Mesenchymal stem cell (in vitro differentiated cells and primary cell): Measurements from ENCODE around the gene THAP11.
A peak's percentile ranks its signal among the peaks of the same experiment; 100 is the strongest.

ENCODE experiments used
- DNase-seq: peaks from one replicate; pipeline ENCODE4 v3.0.0-alpha.2; 2013
- H2AFZ ChIP-seq: one replicate; pipeline ENCODE4 v1.6.1; 2013; ENCODE audit warnings: low read depth, mild to moderate bottlenecking, control low read depth, inconsistent platforms, low read length, moderate library complexity
- H2AK5ac ChIP-seq: 2 replicates; pipeline ENCODE4 v1.6.1; 2013; ENCODE audit warnings: low read length, moderate library complexity, mild to moderate bottlenecking, inconsistent platforms; ENCODE audit not compliant: severe bottlenecking
- H2BK120ac ChIP-seq: one replicate; pipeline ENCODE4 v1.6.1; 2013; ENCODE audit warnings: low read depth, mild to moderate bottlenecking, inconsistent platforms, low read length, moderate library complexity
- H2BK12ac ChIP-seq, 2 experiments: one replicate each; pipeline ENCODE4 v1.6.1; 2013; ENCODE audit warnings: inconsistent platforms in 2 of 2, low read length in 2 of 2, mild to moderate bottlenecking in 2 of 2, moderate library complexity in 2 of 2, control low read depth in 1 of 2
- H2BK15ac ChIP-seq: one replicate; pipeline ENCODE4 v1.6.1; 2013; ENCODE audit warnings: mild to moderate bottlenecking, low read depth, inconsistent platforms; ENCODE audit not compliant: poor library complexity, severe bottlenecking
- H2BK5ac ChIP-seq: 2 replicates; pipeline ENCODE4 v1.6.1; 2013; ENCODE audit warnings: low read depth, mild to moderate bottlenecking, low read length, control low read depth, inconsistent platforms; ENCODE audit not compliant: poor library complexity, severe bottlenecking
- H3K14ac ChIP-seq, 2 experiments: one replicate each; pipeline ENCODE4 v1.6.1; 2013; ENCODE audit warnings: inconsistent platforms in 2 of 2, low read length in 2 of 2, control low read depth in 1 of 2, mild to moderate bottlenecking in 1 of 2, moderate library complexity in 1 of 2
- H3K18ac ChIP-seq, 2 experiments: one replicate each; pipeline ENCODE4 v1.6.1; 2013; ENCODE audit warnings: inconsistent platforms in 2 of 2, low read length in 2 of 2, control low read depth in 1 of 2, low read depth in 1 of 2, mild to moderate bottlenecking in 1 of 2
- H3K23ac ChIP-seq, 2 experiments: one replicate each; pipeline ENCODE4 v1.6.1; 2013; ENCODE audit warnings: inconsistent platforms in 2 of 2, low read length in 2 of 2, mild to moderate bottlenecking in 2 of 2, moderate library complexity in 2 of 2, control low read depth in 1 of 2
- H3K27ac ChIP-seq: 2 replicates; pipeline ENCODE4 v1.5.1; 2013; ENCODE audit warnings: mild to moderate bottlenecking, moderate library complexity, low read length, control low read depth, inconsistent platforms; ENCODE audit not compliant: poor library complexity, severe bottlenecking
- H3K27me3 ChIP-seq, 2 experiments: 2 replicates each; pipeline versions ENCODE4 v1.6.1 to v1.7.0; 2013; ENCODE audit warnings: low read length in 2 of 2, mild to moderate bottlenecking in 2 of 2, moderate library complexity in 2 of 2, control low read depth in 1 of 2, inconsistent platforms in 1 of 2; ENCODE audit not compliant: control insufficient read depth in 1 of 2, insufficient read depth in 1 of 2
- H3K36me3 ChIP-seq, 2 experiments: 2 replicates each; pipeline versions ENCODE4 v1.6.1 to v1.7.0; 2013; ENCODE audit warnings: low read length in 2 of 2, control low read depth in 1 of 2, inconsistent platforms in 1 of 2, low read depth in 1 of 2, mild to moderate bottlenecking in 1 of 2; ENCODE audit not compliant: insufficient read depth in 2 of 2, control insufficient read depth in 1 of 2
- H3K4ac ChIP-seq, 2 experiments: one replicate each; pipeline ENCODE4 v1.6.1; 2013; ENCODE audit warnings: inconsistent platforms in 2 of 2, low read length in 2 of 2, mild to moderate bottlenecking in 2 of 2, moderate library complexity in 2 of 2, control low read depth in 1 of 2, low read depth in 1 of 2
- H3K4me1 ChIP-seq: 2 replicates; pipeline ENCODE4 v1.6.1; 2013; ENCODE audit warnings: low read depth, low read length, control low read depth; ENCODE audit not compliant: control insufficient read depth, insufficient read depth
- H3K4me2 ChIP-seq: 2 replicates; pipeline ENCODE4 v1.6.1; 2013; ENCODE audit warnings: low read length, mild to moderate bottlenecking, inconsistent platforms; ENCODE audit not compliant: poor library complexity, severe bottlenecking
- H3K4me3 ChIP-seq, 2 experiments: 2 replicates each; pipeline versions ENCODE4 v1.5.1 to v1.7.0; 2013; ENCODE audit warnings: low read length in 2 of 2, mild to moderate bottlenecking in 2 of 2, control low read depth in 1 of 2, low read depth in 1 of 2; ENCODE audit not compliant: insufficient read depth in 1 of 2
- H3K79me1 ChIP-seq: replicated peaks from 2 replicates; pipeline ENCODE4 v1.6.1; 2013; ENCODE audit warnings: mild to moderate bottlenecking, control low read depth, low read length, inconsistent platforms; ENCODE audit not compliant: poor library complexity, severe bottlenecking
- H3K9ac ChIP-seq: 2 replicates; pipeline ENCODE4 v1.7.0; 2013; ENCODE audit warnings: mild to moderate bottlenecking, low read length, moderate library complexity
- H3K9me3 ChIP-seq: 2 replicates; pipeline ENCODE4 v1.7.0; 2013; ENCODE audit warnings: mild to moderate bottlenecking, low read length; ENCODE audit not compliant: control insufficient read depth
- H4K8ac ChIP-seq: one replicate; pipeline ENCODE4 v1.6.1; 2013; ENCODE audit warnings: inconsistent platforms, mild to moderate bottlenecking, low read length, moderate library complexity
- H4K91ac ChIP-seq: one replicate; pipeline ENCODE4 v1.6.1; 2013; ENCODE audit warnings: mild to moderate bottlenecking, low read length, inconsistent platforms
- WGBS: methylation state at CpG from one replicate; pipeline ENCODE4 v1.1.7; 2013; ENCODE audit warnings: mixed read lengths; 5-methylcytosine and 5-hydroxymethylcytosine counted together

The THAP11 gene

GRCh38 chr16:67873435-67874370 lies 31.6 kb downstream of the THAP11 start:
- Histone ChIP-seq H3K9me3 (no peaks in the 10 kb centered on the region), H2AK5ac (no peak overlapping the region), H3K27me3 (no peaks in the 10 kb centered on the region), H2BK5ac (no peak overlapping the region), H2AFZ (peak overlapping the region; percentile 90), H3K9ac (peak overlapping the region; percentile 98), H3K4ac (peak overlapping the region; percentile 15 to 71), H4K91ac (peak overlapping the region; percentile 52), H3K4me3 (peak overlapping the region; percentile 91 to 98), H3K27ac (peak overlapping the region; percentile 36), H3K4me1 (peaks cover 16% of the 10 kb centered on the region), H2BK15ac (no peak overlapping the region), H2BK12ac (no peak overlapping the region), H3K23ac (no peak overlapping the region), H3K18ac (peak overlapping the region; percentile 77 to 96), H3K79me1 (peaks cover 38% of the 10 kb centered on the region), H2BK120ac (peak overlapping the region; percentile 51), H3K36me3 (peaks cover 60 to 66% of the 10 kb centered on the region in 2 experiments), H3K4me2 (peak overlapping the region; percentile 86), H4K8ac (peak overlapping the region; percentile 81), H3K14ac (peak overlapping the region in 1 of 2 experiments; percentile 94)
- peak; percentile 38 for DNase-seq
- WGBS, result 21% methylated on average over 22 of the region's 23 CpGs

GRCh38 chr16:67874372-67874771 lies 32.3 kb downstream of the THAP11 start:
- Histone ChIP-seq H2BK120ac (no peak overlapping the region), H3K27me3 (no peaks in the 10 kb centered on the region), H3K4ac (no peak overlapping the region), H3K14ac (no peak overlapping the region), H3K18ac (no peak overlapping the region), H3K27ac (no peak overlapping the region), H3K36me3 (peaks cover 64 to 67% of the 10 kb centered on the region in 2 experiments), H3K23ac (no peak overlapping the region), H2BK15ac (no peak overlapping the region), H4K91ac (no peak overlapping the region), H3K9me3 (no peaks in the 10 kb centered on the region), H2BK5ac (no peak overlapping the region), H2AK5ac (no peak overlapping the region), H4K8ac (no peak overlapping the region), H3K4me1 (peaks cover 15% of the 10 kb centered on the region), H3K79me1 (peaks cover 41% of the 10 kb centered on the region), H3K4me3 (peak overlapping the region; percentile 36 to 98), H2AFZ (no peak overlapping the region), H3K9ac (peak overlapping the region; percentile 98), H3K4me2 (peak overlapping the region; percentile 86), H2BK12ac (no peak overlapping the region)
- 88% methylated on average over 3 of the region's 3 CpGs for WGBS
- no peak for DNase-seq

- Histone ChIP-seq H3K4me1 (peaks cover 15% of the 10 kb centered on the region), H3K9ac (no peak overlapping the region), H3K14ac (no peak overlapping the region), H2BK15ac (no peak overlapping the region), H3K79me1 (peaks cover 42% of the 10 kb centered on the region), H2BK12ac (no peak overlapping the region), H3K4me3 (no peak overlapping the region), H2AK5ac (no peak overlapping the region), H3K4me2 (no peak overlapping the region), H2BK120ac (no peak overlapping the region), H3K23ac (no peak overlapping the region), H2AFZ (no peak overlapping the region), H3K27me3 (no peaks in the 10 kb centered on the region), H3K36me3 (peaks cover 68 to 71% of the 10 kb centered on the region in 2 experiments), H4K91ac (no peak overlapping the region), H3K18ac (no peak overlapping the region), H3K27ac (no peak overlapping the region), H3K9me3 (no peaks in the 10 kb centered on the region), H2BK5ac (no peak overlapping the region), H4K8ac (no peak overlapping the region), H3K4ac (no peak overlapping the region)
- 94% methylated on average over 10 of the region's 11 CpGs for WGBS
- DNase-seq, result no peak
These were observed 34.9 kb downstream of the THAP11 start for GRCh38 chr16:67877064-67877463.

DNA sequence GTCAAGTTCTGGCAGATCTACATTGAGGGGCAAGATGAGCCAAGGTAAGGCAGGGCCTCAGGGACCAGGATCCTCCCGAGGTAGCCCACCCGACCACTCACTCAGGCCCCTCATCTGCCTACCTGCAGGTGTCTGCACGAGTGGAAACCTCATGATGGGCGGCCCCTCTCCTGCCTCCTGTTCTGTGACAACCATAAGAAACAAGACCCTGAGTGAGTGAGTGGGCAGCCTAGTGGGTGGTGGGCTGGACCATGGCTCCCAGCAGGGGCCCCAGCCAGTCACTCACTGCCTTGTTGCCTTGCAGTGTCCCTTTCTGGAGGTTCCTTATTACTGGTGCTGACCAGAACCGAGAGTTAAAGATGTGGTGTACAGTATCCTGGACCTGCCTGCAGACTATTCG lies 36.1 kb downstream of the THAP11 start:
- H2BK120ac ChIP-seq, result no peak overlapping the region
- no peak for DNase-seq
- peaks cover 76 to 78% of the 10 kb centered on the region in 2 experiments for H3K36me3 ChIP-seq
- H3K9me3 ChIP-seq, result no peaks in the 10 kb centered on the region
- no peak overlapping the region for H3K4ac ChIP-seq
- H2AK5ac ChIP-seq, result no peak overlapping the region
- peaks cover 39% of the 10 kb centered on the region for H3K79me1 ChIP-seq
- no peak overlapping the region for H2BK5ac ChIP-seq
- no peak overlapping the region for H3K4me3 ChIP-seq
- peaks cover 11% of the 10 kb centered on the region for H3K4me1 ChIP-seq
- H3K18ac ChIP-seq, result no peak overlapping the region
- no peak overlapping the region for H3K4me2 ChIP-seq
- H3K27me3 ChIP-seq, result no peaks in the 10 kb centered on the region
- no peak overlapping the region for H2BK12ac ChIP-seq
- H3K23ac ChIP-seq, result no peak overlapping the region
- H3K27ac ChIP-seq, result no peak overlapping the region
- H4K91ac ChIP-seq, result no peak overlapping the region
- H3K9ac ChIP-seq, result no peak overlapping the region
- H3K14ac ChIP-seq, result no peak overlapping the region
- no peak overlapping the region for H2BK15ac ChIP-seq
- whole genome bisulfite sequencing, result 97% methylated on average over 6 of the region's 6 CpGs
- no peak overlapping the region for H4K8ac ChIP-seq
- H2AFZ ChIP-seq, result no peak overlapping the region
